Natural killer cell (primary cell): ENCODE data around the gene ZFHX2. TPM values are rescaled to one million over a fixed set of nuclear protein-coding genes. Genes with fewer than 3 reads are reported as not detected.

Experiments
- ATAC-seq, 3 donors: fragments of 150-1000 bp in 2 of 3; fragments of 200-7000 bp in 1 of 3; cut with Tn5 transposase; 1 replicate in 1 of 3; 2 replicates in 2 of 3; pipeline ENCODE4 v1.10.0; 2021; ENCODE audit warnings: mild to moderate bottlenecking in 2 of 3, moderate library complexity in 2 of 3
- DNase-seq, 2 donors: peaks; one replicate each; pipeline versions ENCODE4 v3.0.0 to v3.0.0-alpha.2; 2013 to 2021; ENCODE audit warnings: mixed read lengths in 1 of 2
- H3K27ac ChIP-seq: one replicate; pipeline ENCODE4 v1.5.1; 2013; ENCODE audit warnings: mild to moderate bottlenecking, low read length
- H3K27me3 ChIP-seq: one replicate; pipeline ENCODE4 v1.6.1; 2013; ENCODE audit warnings: low read length; ENCODE audit not compliant: control insufficient read depth, insufficient read depth
- H3K36me3 ChIP-seq: one replicate; pipeline ENCODE4 v1.6.1; 2013; ENCODE audit warnings: low read length; ENCODE audit not compliant: control insufficient read depth, insufficient read depth
- H3K4me1 ChIP-seq: one replicate; pipeline ENCODE4 v1.6.1; 2013; ENCODE audit warnings: low read length; ENCODE audit not compliant: control insufficient read depth, insufficient read depth
- H3K4me3 ChIP-seq: one replicate; pipeline ENCODE4 v1.5.1; 2013; ENCODE audit warnings: low read length
- H3K9me3 ChIP-seq: one replicate; pipeline ENCODE4 v1.6.1; 2013; ENCODE audit warnings: low read length; ENCODE audit not compliant: control insufficient read depth, insufficient read depth
- H3K27ac Mint-ChIP-seq, 2 donors: one replicate each; pipeline ENCODE4 v1.8.0; 2022; ENCODE audit warnings: mild to moderate bottlenecking in 2 of 2, mixed read lengths in 2 of 2, moderate library complexity in 1 of 2
- H3K27me3 Mint-ChIP-seq, 2 donors: one replicate each; pipeline ENCODE4 v1.8.0; 2022; ENCODE audit warnings: low read depth in 2 of 2, mixed read lengths in 2 of 2
- H3K36me3 Mint-ChIP-seq: one replicate; pipeline ENCODE4 v1.8.0; 2022; ENCODE audit warnings: mixed read lengths
- H3K4me1 Mint-ChIP-seq, 2 donors: one replicate each; pipeline ENCODE4 v1.8.0; 2022; ENCODE audit warnings: mixed read lengths in 2 of 2
- H3K4me3 Mint-ChIP-seq: one replicate; pipeline ENCODE4 v1.8.0; 2022; ENCODE audit warnings: mild to moderate bottlenecking, moderate library complexity, mixed read lengths
- H3K9me3 Mint-ChIP-seq, 2 donors: one replicate each; pipeline ENCODE4 v1.8.0; 2022; ENCODE audit warnings: mixed read lengths in 2 of 2
- CTCF ChIP-seq: fragments of 200-600 bp; IDR thresholded peaks from one replicate; pipeline ENCODE4 v1.8.0; 2022; ENCODE audit warnings: antibody characterized with exemption
- WGBS: methylation state at CpG from one replicate; pipeline ENCODE4 v1.1.7; 2013; ENCODE audit warnings: missing lambda C conversion rate; ENCODE audit not compliant: insufficient coverage; 5-methylcytosine and 5-hydroxymethylcytosine counted together
- intact Hi-C: fragments of 100-400 bp; cut with micrococcal nuclease; formaldehyde crosslinking; loops from one replicate; pipeline ENCODE4 v1.14.2; 2022
- total RNA-seq, 4 donors: library from RNA; stranded (reverse); fragments of 120-200 nt in 1 of 4; gene quantifications; one replicate each; pipeline versions ENCODE4 v1.2.3 to v1.2.4, GENCODE V29; 2013 to 2022

Gene ZFHX2
- total RNA-seq, 3 donors from 2014 or later (not counting 1 experiment from before 2014, with no cell fraction given), result 0.07 to 0.72 (median 0.45) TPM

- DNase-seq (no peak), ATAC-seq (no peak)
- peaks cover 0 to 4% of the 10 kb centered on the region in 2 donors for H3K4me1 Mint-ChIP-seq
- no peak for TF ChIP-seq CTCF
- H3K4me3 Mint-ChIP-seq, result no peak overlapping the region
- intact Hi-C loops, result no loop called here
- no peak overlapping the region for H3K27ac Mint-ChIP-seq
- Histone ChIP-seq H3K27me3 (peaks cover 6% of the 10 kb centered on the region), H3K4me3 (no peak overlapping the region), H3K9me3 (no peaks in the 10 kb centered on the region), H3K4me1 (peaks cover 5% of the 10 kb centered on the region), H3K27ac (no peak overlapping the region), H3K36me3 (no peaks in the 10 kb centered on the region)
- no peaks in the 10 kb centered on the region for H3K27me3 Mint-ChIP-seq
- WGBS, result 97% methylated on average over 4 of the region's 4 CpGs
- H3K36me3 Mint-ChIP-seq, result no peaks in the 10 kb centered on the region
- no peaks in the 10 kb centered on the region for H3K9me3 Mint-ChIP-seq
These were observed 5.7 kb downstream of the ZFHX2 start for GRCh38 chr14:23545740-23546365.

GRCh38 chr14:23544511-23545447 is 6.8 kb downstream of the ZFHX2 start:
- no peaks in the 10 kb centered on the region for H3K27me3 ChIP-seq
- H3K36me3 ChIP-seq, result no peaks in the 10 kb centered on the region
- no peak overlapping the region for H3K27ac ChIP-seq
- no peak overlapping the region for H3K4me3 Mint-ChIP-seq
- no peaks in the 10 kb centered on the region for H3K9me3 Mint-ChIP-seq
- H3K4me1 ChIP-seq, result no peaks in the 10 kb centered on the region
- TF ChIP-seq CTCF, result no peak
- no peak for DNase-seq
- WGBS, result 79% methylated on average over 25 of the region's 25 CpGs
- no peaks in the 10 kb centered on the region for H3K27me3 Mint-ChIP-seq
- no peaks in the 10 kb centered on the region for H3K9me3 ChIP-seq
- H3K4me3 ChIP-seq, result no peak overlapping the region
- H3K36me3 Mint-ChIP-seq, result no peaks in the 10 kb centered on the region
- no peak overlapping the region for H3K27ac Mint-ChIP-seq
- ATAC-seq, result no peak
- intact Hi-C loops, result no loop called here
- peaks cover 0 to 4% of the 10 kb centered on the region in 2 donors for H3K4me1 Mint-ChIP-seq

GRCh38 chr14:23543403-23543802 is 8.2 kb downstream of the ZFHX2 start:
- no peak for TF ChIP-seq CTCF
- H3K36me3 Mint-ChIP-seq, result no peaks in the 10 kb centered on the region
- Histone ChIP-seq H3K27me3 (no peaks in the 10 kb centered on the region), H3K27ac (no peak overlapping the region), H3K9me3 (no peaks in the 10 kb centered on the region), H3K4me1 (no peaks in the 10 kb centered on the region), H3K36me3 (no peaks in the 10 kb centered on the region), H3K4me3 (no peak overlapping the region)
- ATAC-seq (no peak), DNase-seq (no peak)
- intact Hi-C loops, result no loop called here
- H3K4me1 Mint-ChIP-seq, result peaks cover 0 to 4% of the 10 kb centered on the region in 2 donors
- H3K27me3 Mint-ChIP-seq, result no peaks in the 10 kb centered on the region
- no peaks in the 10 kb centered on the region for H3K9me3 Mint-ChIP-seq
- 92% methylated on average over 4 of the region's 5 CpGs for WGBS
- no peak overlapping the region for H3K4me3 Mint-ChIP-seq
- H3K27ac Mint-ChIP-seq, result no peak overlapping the region
